Glutamatergic neuron (in vitro differentiated cells): ENCODE results near the gene PHF24. TPM values are rescaled to one million over a fixed set of nuclear protein-coding genes. Genes with fewer than 3 reads are reported as not detected.
"Not testable (repeated sequence)": the region's sequence is repeated elsewhere in the genome, so short reads cannot be mapped to it uniquely, and the experiment has no call there.

Experiments used
- DNase-seq: peaks from one replicate; pipeline ENCODE4 v3.0.0; 2022
- H3K27ac Mint-ChIP-seq: one replicate; pipeline ENCODE4 v1.8.0; 2020; ENCODE audit warnings: mild to moderate bottlenecking, mixed read lengths, inconsistent platforms; ENCODE audit not compliant: unreplicated experiment
- H3K27me3 Mint-ChIP-seq: one replicate; pipeline ENCODE4 v1.8.0; 2020; ENCODE audit warnings: mild to moderate bottlenecking, moderate library complexity, mixed read lengths, inconsistent platforms; ENCODE audit not compliant: unreplicated experiment
- H3K36me3 Mint-ChIP-seq: one replicate; pipeline ENCODE4 v1.8.0; 2020; ENCODE audit warnings: mild to moderate bottlenecking, mixed read lengths, inconsistent platforms; ENCODE audit not compliant: unreplicated experiment
- H3K4me1 Mint-ChIP-seq: one replicate; pipeline ENCODE4 v1.8.0; 2020; ENCODE audit warnings: mild to moderate bottlenecking, low read depth, mixed read lengths, inconsistent platforms; ENCODE audit not compliant: unreplicated experiment
- H3K4me3 Mint-ChIP-seq: one replicate; pipeline ENCODE4 v1.8.0; 2020; ENCODE audit warnings: mild to moderate bottlenecking, mixed read lengths, inconsistent platforms; ENCODE audit not compliant: unreplicated experiment
- H3K9me3 Mint-ChIP-seq: one replicate; pipeline ENCODE4 v1.8.0; 2020; ENCODE audit warnings: mild to moderate bottlenecking, moderate library complexity, mixed read lengths, inconsistent platforms; ENCODE audit not compliant: unreplicated experiment
- CTCF ChIP-seq: fragments of 200-600 bp; sonication (generic); IDR thresholded peaks from one replicate; pipeline ENCODE4 v1.5.0; 2021; ENCODE audit not compliant: partially characterized antibody, unreplicated experiment
- total RNA-seq: library from RNA; stranded (reverse); fragmentation: NEBNext Ultra II Directional; extraction: Animal tissue kit (Norgen Biotek cat#: 25700); gene quantifications from one replicate; pipeline ENCODE4 v1.2.1, GENCODE V29; 2021; ENCODE audit not compliant: unreplicated experiment

The PHF24 gene
- total RNA-seq, 1 donor from 2014 or later: 3.1 TPM

- H3K27ac Mint-ChIP-seq: no peak overlapping the region
- DNase-seq: no peak
- peaks cover 4% of the 10 kb centered on the region for H3K4me1 Mint-ChIP-seq
- peaks cover 4% of the 10 kb centered on the region for H3K9me3 Mint-ChIP-seq
- peaks cover 14% of the 10 kb centered on the region for H3K27me3 Mint-ChIP-seq
- no peak overlapping the region for H3K4me3 Mint-ChIP-seq
- TF ChIP-seq CTCF: no peak
- H3K36me3 Mint-ChIP-seq: peaks cover 6% of the 10 kb centered on the region
Measured at GRCh38 chr9:35001285-35001677, 43.2 kb downstream of the PHF24 start.

DNA sequence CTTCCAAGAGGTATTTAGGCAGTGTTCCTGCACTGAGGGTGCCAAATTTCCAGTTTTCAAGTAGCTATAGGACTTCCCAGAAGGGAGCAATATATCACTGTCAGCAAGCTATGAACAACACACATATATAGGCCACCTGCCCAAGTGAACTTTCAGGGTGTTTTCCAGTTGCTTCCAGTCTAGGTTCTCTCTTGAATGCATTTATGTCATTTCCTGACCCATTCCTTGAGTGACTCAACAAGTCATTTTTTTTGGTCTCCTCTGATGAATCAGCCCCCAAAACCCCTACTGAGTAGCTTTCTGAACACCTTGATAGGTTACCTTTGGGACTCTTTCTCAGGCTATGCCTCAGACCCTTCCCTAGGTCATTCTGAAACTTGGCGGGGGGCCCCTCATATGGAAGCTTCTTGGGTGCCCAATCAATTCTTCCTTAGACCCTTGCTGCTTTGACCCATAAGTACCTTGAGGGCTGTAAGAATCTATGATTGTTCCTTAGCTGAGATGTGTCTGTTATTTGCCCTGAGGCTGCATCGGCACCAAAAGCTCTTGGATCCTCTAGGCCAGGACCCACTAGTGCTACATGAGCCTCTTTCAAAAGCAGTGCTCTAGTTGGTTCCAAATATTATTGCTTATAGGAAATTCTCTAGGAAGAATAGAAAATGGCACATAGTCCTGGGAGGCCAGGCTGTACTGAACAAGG, 43.9 kb downstream of the PHF24 start:
- peaks cover 2% of the 10 kb centered on the region for H3K36me3 Mint-ChIP-seq
- no peak overlapping the region for H3K27ac Mint-ChIP-seq
- peaks cover 2% of the 10 kb centered on the region for H3K4me1 Mint-ChIP-seq
- no peak for DNase-seq
- no peak for TF ChIP-seq CTCF
- H3K9me3 Mint-ChIP-seq: peaks cover 3% of the 10 kb centered on the region
- peaks cover 14% of the 10 kb centered on the region for H3K27me3 Mint-ChIP-seq
- no peak overlapping the region for H3K4me3 Mint-ChIP-seq

DNA sequence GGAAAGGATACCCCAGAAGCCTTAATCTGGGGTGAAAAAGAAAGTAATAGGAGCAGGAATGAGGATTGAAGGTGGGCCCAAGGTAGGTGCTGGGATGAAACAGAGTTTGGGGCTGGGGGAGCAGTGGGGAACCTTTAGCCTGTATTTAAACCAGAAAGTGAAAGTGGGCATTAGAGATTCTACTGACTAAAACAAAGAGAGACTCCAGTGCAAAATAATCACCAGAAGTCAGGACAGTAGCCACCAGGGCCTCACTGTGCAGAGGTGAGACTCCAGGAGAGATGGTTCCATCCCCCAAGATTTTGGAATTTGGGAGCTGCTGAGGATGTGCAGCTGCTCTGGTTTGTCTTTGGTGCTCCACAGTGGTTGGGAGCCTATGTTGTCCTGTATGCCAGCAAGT, 44.5 kb downstream of the PHF24 start:
- no peaks in the 10 kb centered on the region for H3K4me1 Mint-ChIP-seq
- H3K27me3 Mint-ChIP-seq: peaks cover 14% of the 10 kb centered on the region
- DNase-seq: no peak
- no peak overlapping the region for H3K27ac Mint-ChIP-seq
- no peak overlapping the region for H3K4me3 Mint-ChIP-seq
- no peak for TF ChIP-seq CTCF
- no peaks in the 10 kb centered on the region for H3K9me3 Mint-ChIP-seq
- no peaks in the 10 kb centered on the region for H3K36me3 Mint-ChIP-seq

DNA sequence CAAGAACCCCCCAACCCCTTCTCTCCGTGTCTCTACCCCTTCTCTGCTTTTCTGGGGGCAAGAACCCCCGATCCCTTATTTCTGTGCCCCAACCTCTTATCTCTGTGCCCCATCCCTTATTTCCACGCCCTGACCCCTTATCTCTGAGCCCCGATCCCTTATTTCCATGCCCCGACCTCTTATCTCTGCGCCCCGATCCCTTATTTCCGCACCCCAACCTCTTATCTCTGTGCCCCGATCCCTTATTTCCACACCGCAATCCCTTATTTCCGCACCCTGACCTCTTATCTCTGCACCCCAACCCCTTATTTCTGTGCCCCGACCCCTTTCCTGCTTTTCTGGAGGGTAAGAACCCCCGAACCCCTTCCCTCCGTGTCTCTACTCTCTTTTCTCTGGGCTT, 46.2 kb downstream of the PHF24 start:
- not testable (repeated sequence) for H3K27ac Mint-ChIP-seq, H3K9me3 Mint-ChIP-seq, DNase-seq, H3K4me3 Mint-ChIP-seq, H3K36me3 Mint-ChIP-seq, H3K4me1 Mint-ChIP-seq
- peaks cover 14% of the 10 kb centered on the region for H3K27me3 Mint-ChIP-seq

GRCh38 chr9:35010351-35010958, 52.4 kb downstream of the PHF24 start:
- Mint-ChIP-seq H3K27me3 (peaks cover under 1% of the 10 kb centered on the region), H3K36me3 (peaks cover 32% of the 10 kb centered on the region), H3K9me3 (peaks cover 13% of the 10 kb centered on the region), H3K4me3 (no peak overlapping the region), H3K4me1 (no peaks in the 10 kb centered on the region), H3K27ac (no peak overlapping the region)
- no peak for TF ChIP-seq CTCF
- no peak for DNase-seq
